NCI-H526 (cell line): ENCODE data around the gene SF3B4.
"Not testable (repeated sequence)": the region's sequence is repeated elsewhere in the genome, so short reads cannot be mapped to it uniquely, and the experiment has no call there.

Experiments used
- DNase-seq, 2 experiments: peaks; one replicate each; lab custom pipeline; 2025; lab: John Stamatoyannopoulos, UW

Gene SF3B4

DNA sequence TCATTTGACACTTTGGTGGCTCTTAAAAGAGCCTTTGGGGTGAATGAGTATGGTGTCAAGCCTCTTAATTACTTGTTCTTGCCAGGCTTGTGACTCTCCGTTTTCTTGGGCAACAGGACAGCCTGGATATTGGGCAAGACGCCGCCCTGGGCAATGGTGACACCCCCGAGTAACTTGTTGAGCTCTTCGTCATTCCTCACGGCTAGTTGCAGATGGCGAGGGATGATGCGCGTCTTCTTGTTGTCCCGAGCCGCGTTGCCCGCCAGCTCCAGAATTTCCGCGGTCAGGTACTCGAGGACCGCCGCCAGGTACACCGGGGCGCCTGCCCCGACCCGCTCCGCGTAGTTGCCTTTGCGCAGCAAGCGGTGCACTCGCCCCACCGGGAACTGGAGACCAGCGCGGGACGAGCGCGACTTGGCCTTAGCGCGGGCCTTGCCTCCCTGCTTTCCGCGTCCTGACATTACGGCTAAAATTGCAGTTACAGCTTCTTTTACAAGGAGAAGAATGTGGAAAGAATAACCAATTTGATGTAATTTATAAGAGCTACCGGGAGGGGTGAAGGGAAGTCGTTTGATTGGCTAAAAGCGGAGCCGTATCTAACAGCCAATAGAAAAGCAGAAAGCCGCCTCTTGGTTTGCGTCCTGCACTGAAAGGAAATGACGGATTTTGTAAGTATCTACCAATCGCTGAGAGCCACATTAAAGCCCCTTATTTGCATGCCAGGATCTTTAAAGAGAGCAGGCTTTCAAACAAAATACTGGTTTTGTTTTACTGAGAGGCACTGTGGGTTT lies 40.0 kb downstream of the SF3B4 start:
- peak; percentile 100 for DNase-seq

- DNase-seq = not testable (repeated sequence)
Measured at GRCh38 chr1:149887196-149887455, 40.5 kb downstream of the SF3B4 start.

DNA sequence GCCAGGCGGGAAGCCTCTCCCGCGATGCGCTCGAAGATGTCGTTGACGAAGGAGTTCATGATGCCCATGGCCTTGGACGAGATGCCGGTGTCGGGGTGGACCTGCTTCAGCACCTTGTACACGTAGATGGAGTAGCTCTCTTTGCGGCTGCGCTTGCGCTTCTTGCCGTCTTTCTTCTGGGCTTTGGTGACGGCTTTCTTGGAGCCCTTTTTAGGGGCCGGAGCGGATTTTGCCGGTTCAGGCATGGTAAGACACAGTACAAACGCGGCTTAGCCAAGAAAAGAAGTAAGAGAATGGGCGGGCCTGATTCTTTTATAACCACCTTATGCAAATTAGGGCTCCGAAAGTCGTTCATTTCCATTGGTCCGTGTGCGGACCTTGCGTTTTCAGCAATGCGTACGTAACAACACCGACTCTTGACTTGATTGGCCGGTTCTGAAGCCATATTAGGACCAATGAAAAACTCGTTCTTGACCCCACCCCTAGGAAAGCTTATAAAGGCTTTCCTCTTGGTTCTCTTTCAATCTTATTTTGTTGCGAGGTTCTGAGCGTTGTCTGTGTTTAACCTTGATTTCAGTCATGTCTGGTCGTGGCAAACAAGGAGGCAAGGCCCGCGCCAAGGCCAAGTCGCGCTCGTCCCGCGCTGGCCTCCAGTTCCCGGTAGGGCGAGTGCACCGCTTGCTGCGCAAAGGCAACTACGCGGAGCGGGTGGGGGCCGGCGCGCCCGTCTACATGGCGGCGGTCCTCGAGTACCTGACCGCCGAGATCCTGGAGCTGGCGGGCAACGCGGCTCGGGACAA lies 41.0 kb downstream of the SF3B4 start:
- DNase-seq = peak; percentile 100

GRCh38 chr1:149886121-149886395 lies 41.5 kb downstream of the SF3B4 start:
- DNase-seq = not testable (repeated sequence)

GRCh38 chr1:149885339-149886120 lies 42.1 kb downstream of the SF3B4 start:
- peak; percentile 96 to 97 for DNase-seq

- DNase-seq = peak; percentile 84 to 91
Measured at GRCh38 chr1:149884433-149885338, 42.9 kb downstream of the SF3B4 start.

- no peak for DNase-seq
Measured at GRCh38 chr1:149883598-149884247, 43.9 kb downstream of the SF3B4 start.

DNA sequence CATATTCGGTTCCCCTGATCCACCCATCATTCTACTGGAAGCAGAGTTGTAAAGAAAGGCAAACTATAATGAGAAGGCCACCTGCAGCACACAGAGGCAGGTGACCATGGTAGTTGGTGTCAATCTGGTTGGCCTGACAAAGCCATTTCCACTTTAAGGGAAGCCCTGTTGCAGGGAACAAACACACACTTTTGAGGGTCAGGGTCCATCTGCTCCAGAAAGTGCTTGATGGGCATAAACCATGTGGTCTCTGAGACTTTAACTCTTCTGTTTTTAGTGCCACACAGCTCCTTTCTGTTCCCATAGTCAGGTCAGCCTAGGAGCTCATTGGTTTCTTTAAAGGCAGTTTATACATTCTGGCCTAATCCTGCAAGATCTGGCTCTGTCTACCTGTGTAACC lies 45.7 kb downstream of the SF3B4 start:
- no peak for DNase-seq

- DNase-seq = no peak
Measured at GRCh38 chr1:149879556-149879955, 48.0 kb downstream of the SF3B4 start.

GRCh38 chr1:149877211-149877946 lies 50.2 kb downstream of the SF3B4 start:
- DNase-seq = no peak
